Measurements from ENCODE around the gene TAF6L. TPM values are rescaled to one million over a fixed set of nuclear protein-coding genes. Genes with fewer than 3 reads are reported as not detected.

The TAF6L gene
- total RNA-seq, 2 experiments from 2014 or later, result 11.9 to 12.0 TPM

DNA sequence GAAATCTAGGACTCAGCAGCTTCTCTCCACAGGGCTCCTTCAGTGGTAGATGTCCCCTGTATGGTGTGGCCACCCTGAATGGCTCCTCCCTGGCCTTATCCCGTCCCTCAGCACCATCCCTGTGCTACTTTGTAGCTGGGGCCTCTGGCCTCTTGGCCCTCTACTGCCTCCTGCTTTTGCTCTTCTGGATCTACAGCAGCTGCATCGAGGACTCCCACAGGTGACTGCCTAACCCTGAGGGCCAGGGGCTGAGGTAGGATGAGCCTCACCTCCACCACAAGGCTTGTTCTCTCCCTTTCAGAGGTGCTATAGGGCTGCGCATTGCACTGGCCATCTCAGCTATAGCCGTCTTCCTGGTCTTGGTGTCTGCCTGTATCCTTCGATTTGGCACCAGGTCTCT lies 17.8 kb downstream of the TAF6L start:
- ChIA-PET CTCF (interaction anchor here (1.1 to 4.0 kb wide), 3 partner anchors 15 to 55 kb away, joined by 3 to 89 read pairs (median 39); partner anchors contain the start of gene TAF6L), POLR2A (interaction anchor here (1.8 to 7.7 kb wide), 4 partner anchors 51 to 124 kb away, joined by 7 to 96 read pairs (median 11); partner anchors contain the start of genes C11orf98, CSKMT, HNRNPUL2 and WDR74)
- Mint-ChIP-seq H3K27ac (peak overlapping the region; percentile 93), H3K4me3 (peak overlapping the region; percentile 95), H3K4me1 (ENCODE audit: low read depth) (peaks cover 45% of the 10 kb centered on the region), H3K36me3 (peaks cover 28% of the 10 kb centered on the region), H3K9me3 (no peaks in the 10 kb centered on the region), H3K27me3 (no peaks in the 10 kb centered on the region)
- DNase-seq, result no peak
- intact Hi-C loops (cut with micrococcal nuclease), result no loop called here

DNA sequence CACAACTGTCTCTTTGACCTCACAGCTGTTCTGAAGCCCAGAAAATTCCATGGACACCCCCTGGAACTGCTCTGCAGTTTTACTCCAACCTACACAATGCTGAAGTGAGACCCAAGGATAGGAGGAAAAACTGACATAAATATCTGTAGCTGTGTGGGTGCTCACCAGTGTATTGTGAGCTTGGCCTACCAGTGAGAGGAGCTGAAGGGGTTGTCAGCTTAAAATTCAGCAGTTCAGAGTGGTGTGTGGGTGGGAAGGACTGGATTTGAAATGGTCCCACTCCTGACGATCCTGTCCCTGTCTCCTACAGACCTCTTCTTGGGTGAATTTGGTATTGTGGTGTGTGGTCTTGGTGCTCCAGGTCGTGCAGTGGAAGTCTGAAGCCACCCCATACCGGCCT lies 18.4 kb downstream of the TAF6L start:
- Mint-ChIP-seq H3K4me3 (no peak overlapping the region), H3K27ac (peak overlapping the region; percentile 93), H3K9me3 (no peaks in the 10 kb centered on the region), H3K36me3 (peaks cover 33% of the 10 kb centered on the region), H3K27me3 (no peaks in the 10 kb centered on the region), H3K4me1 (ENCODE audit: low read depth) (peaks cover 45% of the 10 kb centered on the region)
- no peak for DNase-seq
- intact Hi-C loops (cut with micrococcal nuclease), result no loop called here
- POLR2A ChIA-PET, result interaction anchor here (0.8 to 7.7 kb wide), 5 partner anchors 11 to 66 kb away, joined by 3 to 96 read pairs (median 7); partner anchors contain the start of genes HNRNPUL2 and WDR74
- CTCF ChIA-PET, result interaction anchor here (0.9 to 4.0 kb wide), 4 partner anchors 36 to 72 kb away, joined by 3 to 39 read pairs (median 4); partner anchors contain the start of gene ZBTB3

DNA sequence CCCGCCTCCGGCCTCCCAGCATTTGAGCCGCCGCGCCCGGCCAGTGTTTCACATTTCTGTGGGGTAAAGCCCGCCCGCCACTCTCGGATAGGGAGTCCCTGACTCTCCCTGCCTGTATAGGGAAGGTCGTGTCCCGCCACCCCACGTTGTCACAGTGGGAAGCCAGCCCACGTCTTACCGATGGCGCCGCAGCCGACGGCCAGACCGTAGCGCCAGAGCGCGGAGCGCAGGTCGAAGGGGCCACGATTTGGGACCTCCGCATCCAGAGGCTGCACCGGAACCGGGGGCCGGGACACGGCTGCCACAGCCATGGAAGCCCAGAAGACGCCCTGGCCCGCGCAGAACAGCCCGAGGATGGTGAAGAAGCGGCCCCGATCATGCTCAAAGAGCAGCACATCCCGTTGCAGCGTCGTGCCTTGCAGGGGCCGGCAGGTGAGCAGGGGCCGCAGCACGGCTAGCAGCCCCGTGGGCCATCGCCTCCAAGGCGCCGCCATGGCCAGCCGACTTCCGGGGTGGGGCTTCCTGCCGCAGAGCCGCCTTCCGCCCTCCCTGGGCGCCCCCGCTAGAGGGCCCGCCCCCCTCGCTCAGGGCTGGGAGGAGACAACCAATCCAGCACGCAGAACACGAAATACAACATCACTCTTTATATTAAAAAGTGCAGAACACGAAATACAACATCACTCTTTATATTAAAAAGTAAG lies 20.5 kb downstream of the TAF6L start, which contains the start of gene TMEM223:
TMEM223 (minus strand) TSS at position 506 of the 701 bp plus-strand sequence; CDS start at position 494, 12 bp downstream.
- peak within 1 kb of the TSS; percentile 87 for H3K4me3 Mint-ChIP-seq
- DNase-seq, result peak; percentile 94
- H3K27ac Mint-ChIP-seq, result peak within 1 kb of the TSS; percentile 87
- CTCF ChIA-PET, result interaction anchor here (0.7 to 1.1 kb wide), 4 partner anchors 9 to 111 kb away, joined by 3 read pairs; no protein-coding TSS in a partner anchor
- POLR2A ChIA-PET, result interaction anchor here (0.9 to 7.7 kb wide), 8 partner anchors 11 to 70 kb away, joined by 3 to 96 read pairs (median 4); partner anchors contain the start of genes STX5, TEX54, WDR74 and ZBTB3
- peaks cover 37% of the 10 kb centered on the region for H3K4me1 Mint-ChIP-seq (ENCODE audit: low read depth)
- intact Hi-C loops (cut with micrococcal nuclease), result loop anchor here (1.0 kb wide), 4 partner anchors 13 to 90 kb away; partner anchors contain the start of genes STX5, TEX54 and WDR74
- peaks cover 51% of the 10 kb centered on the region for H3K36me3 Mint-ChIP-seq
- H3K27me3 Mint-ChIP-seq, result no peaks in the 10 kb centered on the region
- no peaks in the 10 kb centered on the region for H3K9me3 Mint-ChIP-seq

GRCh38 chr11:62792202-62792575 lies 21.0 kb downstream of the TAF6L start:
- H3K4me3 Mint-ChIP-seq, result peak overlapping the region; percentile 87
- peak overlapping the region; percentile 87 for H3K27ac Mint-ChIP-seq
- intact Hi-C loops (cut with micrococcal nuclease), result loop anchor here (1.0 kb wide), 3 partner anchors 12 to 47 kb away; partner anchors contain the start of genes STX5, TEX54 and WDR74
- peaks cover 37% of the 10 kb centered on the region for H3K4me1 Mint-ChIP-seq (ENCODE audit: low read depth)
- no peak for DNase-seq
- H3K27me3 Mint-ChIP-seq, result no peaks in the 10 kb centered on the region
- peaks cover 52% of the 10 kb centered on the region for H3K36me3 Mint-ChIP-seq
- no peaks in the 10 kb centered on the region for H3K9me3 Mint-ChIP-seq
- ChIA-PET POLR2A (interaction anchor here (1.0 to 7.7 kb wide), 5 partner anchors 12 to 63 kb away, joined by 3 to 96 read pairs (median 4); partner anchors contain the start of gene WDR74), CTCF (interaction anchor here (0.9 kb wide), 1 partner anchor 46 kb away, joined by 3 read pairs; no protein-coding TSS in a partner anchor)

DNA sequence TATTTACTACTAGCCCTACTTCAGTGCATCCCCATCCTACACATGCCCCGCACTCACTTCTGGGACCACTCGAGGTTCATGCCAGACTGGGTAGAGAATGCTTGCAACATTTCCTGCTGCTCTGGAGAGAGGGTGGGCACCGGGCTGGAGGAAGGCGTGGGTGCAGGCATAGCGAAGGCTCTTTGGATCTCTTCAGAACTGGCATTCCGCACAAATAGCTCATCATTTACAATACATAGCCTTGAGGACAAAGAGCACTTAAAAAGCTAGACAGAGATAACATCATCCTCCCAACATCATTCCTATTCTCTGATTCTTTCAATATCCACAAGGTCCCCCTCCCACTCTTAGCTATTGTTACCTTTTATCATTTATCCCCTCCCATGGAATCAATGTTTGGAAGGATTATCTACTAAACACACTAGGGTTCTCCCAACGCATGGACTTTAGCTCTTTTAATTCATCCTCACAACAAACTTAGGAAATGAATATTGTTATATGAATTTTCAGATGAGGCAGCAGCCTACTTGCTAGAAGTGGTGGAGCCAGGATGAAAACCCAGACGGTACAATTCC lies 23.1 kb downstream of the TAF6L start:
- peaks cover 26% of the 10 kb centered on the region for H3K4me1 Mint-ChIP-seq (ENCODE audit: low read depth)
- CTCF ChIA-PET, result interaction anchor here (1.0 to 4.0 kb wide), 3 partner anchors 7 to 51 kb away, joined by 3 to 37 read pairs (median 4); partner anchors contain the start of genes NXF1 and TMEM179B
- no peaks in the 10 kb centered on the region for H3K27me3 Mint-ChIP-seq
- intact Hi-C loops (cut with micrococcal nuclease), result no loop called here
- peaks cover 56% of the 10 kb centered on the region for H3K36me3 Mint-ChIP-seq
- H3K27ac Mint-ChIP-seq, result peak overlapping the region; percentile 2
- no peak for DNase-seq
- no peaks in the 10 kb centered on the region for H3K9me3 Mint-ChIP-seq
- no peak overlapping the region for H3K4me3 Mint-ChIP-seq
- POLR2A ChIA-PET, result interaction anchor here (0.7 to 2.3 kb wide), 4 partner anchors 12 to 72 kb away, joined by 3 to 11 read pairs (median 4); partner anchors contain the start of gene NXF1

GRCh38 chr11:62796281-62796680 lies 25.1 kb downstream of the TAF6L start:
- no peak overlapping the region for H3K4me3 Mint-ChIP-seq
- no peak for DNase-seq
- intact Hi-C loops (cut with micrococcal nuclease), result no loop called here
- ChIA-PET CTCF (interaction anchor here (4.0 kb wide), 1 partner anchor 9 kb away, joined by 37 read pairs; the partner anchor contains the start of gene TMEM179B), POLR2A (interaction anchor here (0.8 to 1.3 kb wide), 2 partner anchors 10 to 20 kb away, joined by 3 read pairs; no protein-coding TSS in a partner anchor)
- H3K9me3 Mint-ChIP-seq, result no peaks in the 10 kb centered on the region
- peak overlapping the region; percentile 8 for H3K27ac Mint-ChIP-seq
- peaks cover 9% of the 10 kb centered on the region for H3K4me1 Mint-ChIP-seq (ENCODE audit: low read depth)
- no peaks in the 10 kb centered on the region for H3K27me3 Mint-ChIP-seq
- peaks cover 61% of the 10 kb centered on the region for H3K36me3 Mint-ChIP-seq

DNA sequence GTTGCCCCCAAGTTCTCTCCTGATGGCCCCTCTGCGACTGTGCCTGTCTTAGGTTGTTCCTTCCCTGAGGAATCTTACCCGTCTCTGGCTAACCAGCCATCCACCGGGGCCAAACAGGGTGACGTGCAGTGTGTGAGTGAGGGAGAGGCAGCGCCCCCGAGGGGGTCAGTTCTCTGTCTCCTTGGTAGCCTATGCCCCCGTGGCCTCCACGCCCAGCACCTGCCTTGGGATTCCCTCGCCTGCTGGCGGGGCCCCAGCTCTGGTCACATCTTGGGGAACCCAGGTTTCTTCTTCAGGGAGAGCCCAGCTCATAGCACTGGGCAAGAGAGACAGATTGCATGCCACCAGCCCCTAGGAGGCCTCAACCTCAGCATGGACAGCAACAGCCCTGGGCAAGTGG lies 28.3 kb downstream of the TAF6L start:
- peaks cover 73% of the 10 kb centered on the region for H3K36me3 Mint-ChIP-seq
- H3K27me3 Mint-ChIP-seq, result no peaks in the 10 kb centered on the region
- H3K4me3 Mint-ChIP-seq, result no peak overlapping the region
- intact Hi-C loops (cut with micrococcal nuclease), result no loop called here
- no peak for DNase-seq
- H3K4me1 Mint-ChIP-seq (ENCODE audit: low read depth), result peaks cover 26% of the 10 kb centered on the region
- ChIA-PET CTCF (interaction anchor here (3.2 kb wide), 1 partner anchor 13 kb away, joined by 14 read pairs; the partner anchor contains the start of gene TMEM179B), POLR2A (no interaction called here)
- H3K27ac Mint-ChIP-seq, result no peak overlapping the region
- no peaks in the 10 kb centered on the region for H3K9me3 Mint-ChIP-seq

DNA sequence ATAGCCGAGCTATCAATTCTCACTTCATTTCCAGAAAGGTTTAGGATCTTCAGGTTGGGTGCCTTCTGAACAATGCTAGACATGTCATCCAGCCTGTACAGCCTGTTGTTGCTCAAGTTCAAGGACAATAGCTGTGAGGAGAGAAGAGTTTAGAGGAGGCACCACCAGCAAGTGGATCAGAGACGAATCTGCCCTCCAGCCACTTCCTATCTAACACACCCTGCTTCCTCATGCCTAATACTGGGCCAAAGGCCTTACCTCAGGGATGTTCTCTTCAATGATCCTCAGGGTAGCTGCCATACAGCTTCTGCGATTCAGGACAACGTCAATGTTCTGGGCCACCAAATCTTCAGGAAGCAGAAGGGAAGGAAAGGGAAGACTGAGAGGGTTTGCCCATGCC lies 29.9 kb downstream of the TAF6L start:
- POLR2A ChIA-PET, result interaction anchor here (0.8 to 1.6 kb wide), 6 partner anchors 11 to 54 kb away, joined by 3 to 5 read pairs (median 4); no protein-coding TSS in a partner anchor
- Mint-ChIP-seq H3K27ac (no peak overlapping the region), H3K27me3 (no peaks in the 10 kb centered on the region)

DNA sequence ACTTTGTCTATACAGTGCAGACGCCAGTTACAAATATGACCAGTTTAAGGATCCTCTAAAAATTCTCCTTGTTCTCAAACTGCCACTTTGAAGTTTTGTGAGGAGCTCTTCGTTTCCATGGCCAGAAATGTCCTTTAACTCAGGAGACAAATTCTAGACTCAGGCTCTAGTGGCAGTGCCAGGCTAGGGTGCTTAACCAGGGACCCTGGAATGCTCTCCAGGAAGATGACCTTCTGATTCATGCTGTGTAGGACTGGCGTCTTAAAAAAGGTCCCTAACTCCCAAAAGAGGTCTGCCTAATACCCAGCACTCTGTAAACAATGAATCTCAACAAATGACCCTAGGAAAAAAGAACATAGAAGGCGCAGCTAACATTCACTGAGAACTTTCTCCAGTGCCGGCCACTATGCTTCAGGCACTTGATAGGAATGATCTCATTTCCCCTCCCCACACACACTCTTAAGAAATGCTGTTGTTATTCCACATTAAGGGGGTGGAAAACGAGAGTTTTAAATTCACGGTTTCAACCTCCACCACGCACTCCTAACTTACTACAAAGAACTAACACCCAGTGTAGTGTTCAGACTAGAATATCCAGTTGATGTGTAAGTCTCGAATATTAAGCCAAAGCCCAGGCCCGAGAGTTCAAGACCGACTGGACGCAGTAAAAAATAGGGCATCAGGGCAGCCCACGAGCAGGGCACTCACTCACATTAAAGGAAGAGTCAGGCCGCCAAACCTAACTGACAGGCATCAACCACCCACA lies 33.3 kb downstream of the TAF6L start:
- Mint-ChIP-seq H3K4me3 (peak overlapping the region; percentile 99), H3K27me3 (no peaks in the 10 kb centered on the region), H3K4me1 (ENCODE audit: low read depth) (peaks cover 34% of the 10 kb centered on the region), H3K9me3 (no peaks in the 10 kb centered on the region), H3K27ac (peak overlapping the region; percentile 99), H3K36me3 (peaks cover 47% of the 10 kb centered on the region)
- ChIA-PET CTCF (interaction anchor here (1.0 to 2.5 kb wide), 6 partner anchors 9 to 70 kb away, joined by 3 to 16 read pairs (median 4); no protein-coding TSS in a partner anchor), POLR2A (interaction anchor here (0.8 to 3.6 kb wide), 12 partner anchors 7 to 139 kb away, joined by 3 to 39 read pairs (median 6); partner anchors contain the start of genes C11orf98, CSKMT, SLC3A2 and STX5)
- intact Hi-C loops (cut with micrococcal nuclease), result loop anchor here (1.0 to 2.0 kb wide), 9 partner anchors 12 to 95 kb away; partner anchors contain the start of genes HNRNPUL2, TMEM179B, TMEM223 and ZBTB3
- DNase-seq, result peak; percentile 48

More for the DNA sequence above, 29.9 kb downstream of the TAF6L start:
- intact Hi-C loops (cut with micrococcal nuclease), result no loop called here
- peaks cover 63% of the 10 kb centered on the region for H3K36me3 Mint-ChIP-seq
- no peak overlapping the region for H3K4me3 Mint-ChIP-seq
- CTCF ChIA-PET, result interaction anchor here (1.0 to 3.2 kb wide), 2 partner anchors 10 to 15 kb away, joined by 3 to 14 read pairs; partner anchors contain the start of gene TMEM179B
- H3K9me3 Mint-ChIP-seq, result no peaks in the 10 kb centered on the region
- DNase-seq, result no peak
- peaks cover 27% of the 10 kb centered on the region for H3K4me1 Mint-ChIP-seq (ENCODE audit: low read depth)

- H3K27me3 Mint-ChIP-seq, result no peaks in the 10 kb centered on the region
- H3K4me3 Mint-ChIP-seq, result peak within 1 kb of the TSS; percentile 99
- no peaks in the 10 kb centered on the region for H3K9me3 Mint-ChIP-seq
- intact Hi-C loops (cut with micrococcal nuclease), result loop anchor here (1.0 to 2.0 kb wide), 8 partner anchors 18 to 96 kb away; partner anchors contain the start of genes HNRNPUL2, TMEM179B and ZBTB3
- DNase-seq, result peak; percentile 96
- ChIA-PET CTCF (interaction anchor here (0.9 to 2.5 kb wide), 8 partner anchors 10 to 193 kb away, joined by 3 to 16 read pairs (median 6); partner anchors contain the start of gene TMEM179B), POLR2A (interaction anchor here (0.7 to 3.6 kb wide), 20 partner anchors 8 to 248 kb away, joined by 3 to 39 read pairs (median 5); partner anchors contain the start of genes HNRNPUL2, SLC3A2, STX5 and TAF6L)
- peaks cover 34% of the 10 kb centered on the region for H3K4me1 Mint-ChIP-seq (ENCODE audit: low read depth)
- peaks cover 39% of the 10 kb centered on the region for H3K36me3 Mint-ChIP-seq
- peak within 1 kb of the TSS; percentile 99 for H3K27ac Mint-ChIP-seq
These were observed 34.1 kb downstream of the TAF6L start, which contains the start of gene NXF1 for GRCh38 chr11:62805076-62805892. Gene NXF1, minus strand, starts transcription at chr11:62805440. Its CDS starts 84 bp downstream, at chr11:62805356.
